Osteocyte (in vitro differentiated cells): ENCODE measurements around the gene PRDM15. TPM values are rescaled to one million over a fixed set of nuclear protein-coding genes. Genes with fewer than 3 reads are reported as not detected.

Experiments
- DNase-seq: peaks from one replicate; pipeline ENCODE4 v3.0.0; 2021; ENCODE audit warnings: mixed read lengths; ENCODE audit not compliant: unreplicated experiment; ENCODE audit errors: extremely low spot score
- H3K27ac Mint-ChIP-seq: one replicate; pipeline ENCODE4 v1.8.0; 2021; ENCODE audit warnings: mild to moderate bottlenecking, mixed read lengths; ENCODE audit not compliant: unreplicated experiment
- H3K27me3 Mint-ChIP-seq: one replicate; pipeline ENCODE4 v1.8.0; 2021; ENCODE audit warnings: mixed read lengths; ENCODE audit not compliant: unreplicated experiment
- H3K36me3 Mint-ChIP-seq: one replicate; pipeline ENCODE4 v1.8.0; 2021; ENCODE audit warnings: mixed read lengths; ENCODE audit not compliant: unreplicated experiment
- H3K4me1 Mint-ChIP-seq: one replicate; pipeline ENCODE4 v1.8.0; 2021; ENCODE audit warnings: mixed read lengths; ENCODE audit not compliant: unreplicated experiment
- H3K4me3 Mint-ChIP-seq: one replicate; pipeline ENCODE4 v1.8.0; 2021; ENCODE audit warnings: mild to moderate bottlenecking, moderate library complexity, mixed read lengths; ENCODE audit not compliant: unreplicated experiment
- H3K9me3 Mint-ChIP-seq: one replicate; pipeline ENCODE4 v1.8.0; 2021; ENCODE audit warnings: mixed read lengths; ENCODE audit not compliant: unreplicated experiment
- CTCF ChIP-seq: fragments of 200-600 bp; sonication (generic); IDR thresholded peaks from 2 replicates; pipeline ENCODE4 v1.5.0; 2021; ENCODE audit warnings: antibody characterized with exemption, mild to moderate bottlenecking, moderate library complexity
- total RNA-seq: library from RNA; stranded (reverse); gene quantifications from 2 replicates; pipeline ENCODE4 v1.2.1, GENCODE V29; 2021

Gene PRDM15
- total RNA-seq, 1 donor from 2014 or later, result 11.4 TPM

DNA sequence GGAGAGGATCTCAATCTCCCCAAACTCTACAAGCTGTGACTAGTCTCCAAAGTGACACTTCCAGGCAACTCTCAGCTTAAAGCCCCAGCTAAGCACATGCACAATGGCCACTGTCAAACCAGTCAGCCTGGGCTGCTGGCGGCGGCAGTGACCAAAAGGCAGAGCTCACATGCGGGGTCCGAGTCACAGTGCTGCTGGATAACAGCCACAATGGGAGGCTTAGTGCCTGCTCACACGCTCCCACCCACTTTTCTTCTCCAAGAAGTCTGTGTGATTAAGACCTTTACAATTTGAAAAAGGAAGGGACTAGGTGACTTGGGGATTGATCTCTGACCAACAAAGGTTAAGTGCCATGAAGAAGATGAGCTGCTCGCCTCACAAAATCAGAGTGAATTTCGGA lies 129.1 kb downstream of the PRDM15 start:
- Mint-ChIP-seq H3K4me1 (peaks cover 34% of the 10 kb centered on the region), H3K27ac (no peak overlapping the region)

GRCh38 chr21:41749286-41749685 lies 129.9 kb downstream of the PRDM15 start:
- no peak overlapping the region for H3K4me3 Mint-ChIP-seq
- H3K27ac Mint-ChIP-seq, result no peak overlapping the region
- no peak for DNase-seq
- H3K27me3 Mint-ChIP-seq, result no peaks in the 10 kb centered on the region
- peaks cover 31% of the 10 kb centered on the region for H3K4me1 Mint-ChIP-seq
- H3K36me3 Mint-ChIP-seq, result peaks cover 1% of the 10 kb centered on the region
- no peaks in the 10 kb centered on the region for H3K9me3 Mint-ChIP-seq
- TF ChIP-seq CTCF, result no peak

More for the DNA sequence above, 129.1 kb downstream of the PRDM15 start:
- Mint-ChIP-seq H3K36me3 (peaks cover 1% of the 10 kb centered on the region), H3K27me3 (no peaks in the 10 kb centered on the region), H3K9me3 (no peaks in the 10 kb centered on the region), H3K4me3 (no peak overlapping the region)
- no peak for DNase-seq
- TF ChIP-seq CTCF, result no peak

Other genes starting within 250 kb of the PRDM15 start
- gene RIPK4, start 112.3 kb downstream of the PRDM15 start, total RNA-seq, result 2.4 and 2.7 TPM in 2 replicates
- gene C2CD2, start 74.7 kb upstream of the PRDM15 start, total RNA-seq, result 13.1 and 19.4 TPM in 2 replicates
- 20.3 and 20.9 TPM in 2 replicates for gene ZBTB21, start 131.0 kb upstream of the PRDM15 start, total RNA-seq
- 0.68 TPM in 1 of 2 replicates, not detected in the other for gene UMODL1, start 192.0 kb upstream of the PRDM15 start, total RNA-seq